Upper lobe of right lung (tissue), 1 donor: Measurements from ENCODE around the gene OSBPL8. TPM values are rescaled to one million over a fixed set of nuclear protein-coding genes. Genes with fewer than 3 reads are reported as not detected.

ENCODE experiments used
- ATAC-seq: fragments of 200-7000 bp; cut with Tn5 transposase; one replicate; pipeline ENCODE4 v1.9.1; 2020; ENCODE audit warnings: mild to moderate bottlenecking, moderate library complexity
- DNase-seq: peaks from one replicate; pipeline ENCODE4 v3.0.0-alpha.2; 2020
- H3K27ac ChIP-seq: fragments of 200-600 bp; one replicate; pipeline ENCODE4 v1.8.0; 2022
- H3K27me3 ChIP-seq: fragments of 200-600 bp; one replicate; pipeline ENCODE4 v1.8.0; 2022; ENCODE audit warnings: mild to moderate bottlenecking
- H3K36me3 ChIP-seq: fragments of 200-600 bp; one replicate; pipeline ENCODE4 v1.8.0; 2022
- H3K4me1 ChIP-seq: fragments of 200-600 bp; one replicate; pipeline ENCODE4 v1.8.0; 2022
- H3K4me3 ChIP-seq: fragments of 200-600 bp; one replicate; pipeline ENCODE4 v1.8.0; 2022; ENCODE audit warnings: mild to moderate bottlenecking
- H3K9me3 ChIP-seq: fragments of 200-600 bp; one replicate; pipeline ENCODE4 v1.8.0; 2022
- CTCF ChIP-seq: fragments of 200-600 bp; IDR thresholded peaks from one replicate; pipeline ENCODE4 v1.8.0; 2022; ENCODE audit warnings: antibody characterized with exemption
- intact Hi-C: fragments of 100-400 bp; cut with DNase I; formaldehyde crosslinking; loops from one replicate; pipeline ENCODE4 v1.11.0; 2022
- total RNA-seq: library from RNA; stranded (reverse); fragmentation: NEBNext Ultra II Directional; extraction: Animal tissue kit (Norgen Biotek cat#: 25700); gene quantifications from one replicate; pipeline ENCODE4 v1.2.1, GENCODE V29; 2021
- donor health status: DM: no; HTN: yes; CAD: no; lungs with severe emphysema.

Gene OSBPL8
- total RNA-seq, 1 donor from 2014 or later, result 97.3 TPM

GRCh38 chr12:76460807-76461206, 98.8 kb downstream of the OSBPL8 start:
- H3K27me3 ChIP-seq, result no peaks in the 10 kb centered on the region
- H3K4me3 ChIP-seq, result no peak overlapping the region
- H3K4me1 ChIP-seq, result peaks cover 10% of the 10 kb centered on the region
- no peak overlapping the region for H3K27ac ChIP-seq
- TF ChIP-seq CTCF, result no peak
- intact Hi-C loops, result no loop called here
- DNase-seq (no peak), ATAC-seq (no peak)
- H3K36me3 ChIP-seq, result no peaks in the 10 kb centered on the region
- H3K9me3 ChIP-seq, result no peaks in the 10 kb centered on the region

- no peak for DNase-seq
- H3K27me3 ChIP-seq, result no peaks in the 10 kb centered on the region
- no peak overlapping the region for H3K27ac ChIP-seq
- no peaks in the 10 kb centered on the region for H3K9me3 ChIP-seq
- H3K4me1 ChIP-seq, result peaks cover 10% of the 10 kb centered on the region
- no peak for TF ChIP-seq CTCF
- no peak for ATAC-seq
- H3K4me3 ChIP-seq, result no peak overlapping the region
- H3K36me3 ChIP-seq, result no peaks in the 10 kb centered on the region
- intact Hi-C loops, result no loop called here
Observed at GRCh38 chr12:76457818-76458217, 101.8 kb downstream of the OSBPL8 start.

- ATAC-seq, result no peak
- DNase-seq, result no peak
- TF ChIP-seq CTCF, result no peak
- H3K27me3 ChIP-seq, result no peaks in the 10 kb centered on the region
- H3K4me1 ChIP-seq, result peaks cover 10% of the 10 kb centered on the region
- H3K27ac ChIP-seq, result no peak overlapping the region
- H3K4me3 ChIP-seq, result no peak overlapping the region
- intact Hi-C loops, result no loop called here
- H3K36me3 ChIP-seq, result no peaks in the 10 kb centered on the region
- H3K9me3 ChIP-seq, result no peaks in the 10 kb centered on the region
Observed at GRCh38 chr12:76457010-76457409, 102.6 kb downstream of the OSBPL8 start.

GRCh38 chr12:76455582-76456345, 103.8 kb downstream of the OSBPL8 start:
- H3K9me3 ChIP-seq, result no peaks in the 10 kb centered on the region
- TF ChIP-seq CTCF, result peak; percentile 54
- DNase-seq, result no peak
- no peaks in the 10 kb centered on the region for H3K36me3 ChIP-seq
- H3K27ac ChIP-seq, result no peak overlapping the region
- H3K4me1 ChIP-seq, result peaks cover 7% of the 10 kb centered on the region
- no peak overlapping the region for H3K4me3 ChIP-seq
- H3K27me3 ChIP-seq, result no peaks in the 10 kb centered on the region
- intact Hi-C loops, result no loop called here
- ATAC-seq, result peak; percentile 85

- no peak overlapping the region for H3K4me3 ChIP-seq
- TF ChIP-seq CTCF, result no peak
- H3K4me1 ChIP-seq, result no peaks in the 10 kb centered on the region
- ATAC-seq (no peak), DNase-seq (no peak)
- no peaks in the 10 kb centered on the region for H3K27me3 ChIP-seq
- H3K9me3 ChIP-seq, result no peaks in the 10 kb centered on the region
- peaks cover 8% of the 10 kb centered on the region for H3K36me3 ChIP-seq
- intact Hi-C loops, result no loop called here
- H3K27ac ChIP-seq, result no peak overlapping the region
Observed at GRCh38 chr12:76451528-76451927, 108.0 kb downstream of the OSBPL8 start.
